Mesenchymal stem cell (in vitro differentiated cells and primary cell): Measurements from ENCODE around the gene CD83.

Experiments
- DNase-seq: peaks from one replicate; pipeline ENCODE4 v3.0.0-alpha.2; 2013
- H2AFZ ChIP-seq: one replicate; pipeline ENCODE4 v1.6.1; 2013; ENCODE audit warnings: low read depth, mild to moderate bottlenecking, control low read depth, inconsistent platforms, low read length, moderate library complexity
- H2AK5ac ChIP-seq: 2 replicates; pipeline ENCODE4 v1.6.1; 2013; ENCODE audit warnings: low read length, moderate library complexity, mild to moderate bottlenecking, inconsistent platforms; ENCODE audit not compliant: severe bottlenecking
- H2BK120ac ChIP-seq: one replicate; pipeline ENCODE4 v1.6.1; 2013; ENCODE audit warnings: low read depth, mild to moderate bottlenecking, inconsistent platforms, low read length, moderate library complexity
- H2BK12ac ChIP-seq, 2 experiments: one replicate each; pipeline ENCODE4 v1.6.1; 2013; ENCODE audit warnings: inconsistent platforms in 2 of 2, low read length in 2 of 2, mild to moderate bottlenecking in 2 of 2, moderate library complexity in 2 of 2, control low read depth in 1 of 2
- H2BK15ac ChIP-seq: one replicate; pipeline ENCODE4 v1.6.1; 2013; ENCODE audit warnings: mild to moderate bottlenecking, low read depth, inconsistent platforms; ENCODE audit not compliant: poor library complexity, severe bottlenecking
- H2BK5ac ChIP-seq: 2 replicates; pipeline ENCODE4 v1.6.1; 2013; ENCODE audit warnings: low read depth, mild to moderate bottlenecking, low read length, control low read depth, inconsistent platforms; ENCODE audit not compliant: poor library complexity, severe bottlenecking
- H3K14ac ChIP-seq, 2 experiments: one replicate each; pipeline ENCODE4 v1.6.1; 2013; ENCODE audit warnings: inconsistent platforms in 2 of 2, low read length in 2 of 2, control low read depth in 1 of 2, mild to moderate bottlenecking in 1 of 2, moderate library complexity in 1 of 2
- H3K18ac ChIP-seq, 2 experiments: one replicate each; pipeline ENCODE4 v1.6.1; 2013; ENCODE audit warnings: inconsistent platforms in 2 of 2, low read length in 2 of 2, control low read depth in 1 of 2, low read depth in 1 of 2, mild to moderate bottlenecking in 1 of 2
- H3K23ac ChIP-seq, 2 experiments: one replicate each; pipeline ENCODE4 v1.6.1; 2013; ENCODE audit warnings: inconsistent platforms in 2 of 2, low read length in 2 of 2, mild to moderate bottlenecking in 2 of 2, moderate library complexity in 2 of 2, control low read depth in 1 of 2
- H3K27ac ChIP-seq: 2 replicates; pipeline ENCODE4 v1.5.1; 2013; ENCODE audit warnings: mild to moderate bottlenecking, moderate library complexity, low read length, control low read depth, inconsistent platforms; ENCODE audit not compliant: poor library complexity, severe bottlenecking
- H3K27me3 ChIP-seq, 2 experiments: 2 replicates each; pipeline versions ENCODE4 v1.6.1 to v1.7.0; 2013; ENCODE audit warnings: low read length in 2 of 2, mild to moderate bottlenecking in 2 of 2, moderate library complexity in 2 of 2, control low read depth in 1 of 2, inconsistent platforms in 1 of 2; ENCODE audit not compliant: control insufficient read depth in 1 of 2, insufficient read depth in 1 of 2
- H3K36me3 ChIP-seq, 2 experiments: 2 replicates each; pipeline versions ENCODE4 v1.6.1 to v1.7.0; 2013; ENCODE audit warnings: low read length in 2 of 2, control low read depth in 1 of 2, inconsistent platforms in 1 of 2, low read depth in 1 of 2, mild to moderate bottlenecking in 1 of 2; ENCODE audit not compliant: insufficient read depth in 2 of 2, control insufficient read depth in 1 of 2
- H3K4ac ChIP-seq, 2 experiments: one replicate each; pipeline ENCODE4 v1.6.1; 2013; ENCODE audit warnings: inconsistent platforms in 2 of 2, low read length in 2 of 2, mild to moderate bottlenecking in 2 of 2, moderate library complexity in 2 of 2, control low read depth in 1 of 2, low read depth in 1 of 2
- H3K4me1 ChIP-seq: 2 replicates; pipeline ENCODE4 v1.6.1; 2013; ENCODE audit warnings: low read depth, low read length, control low read depth; ENCODE audit not compliant: control insufficient read depth, insufficient read depth
- H3K4me2 ChIP-seq: 2 replicates; pipeline ENCODE4 v1.6.1; 2013; ENCODE audit warnings: low read length, mild to moderate bottlenecking, inconsistent platforms; ENCODE audit not compliant: poor library complexity, severe bottlenecking
- H3K4me3 ChIP-seq, 2 experiments: 2 replicates each; pipeline versions ENCODE4 v1.5.1 to v1.7.0; 2013; ENCODE audit warnings: low read length in 2 of 2, mild to moderate bottlenecking in 2 of 2, control low read depth in 1 of 2, low read depth in 1 of 2; ENCODE audit not compliant: insufficient read depth in 1 of 2
- H3K79me1 ChIP-seq: replicated peaks from 2 replicates; pipeline ENCODE4 v1.6.1; 2013; ENCODE audit warnings: mild to moderate bottlenecking, control low read depth, low read length, inconsistent platforms; ENCODE audit not compliant: poor library complexity, severe bottlenecking
- H3K9ac ChIP-seq: 2 replicates; pipeline ENCODE4 v1.7.0; 2013; ENCODE audit warnings: mild to moderate bottlenecking, low read length, moderate library complexity
- H3K9me3 ChIP-seq: 2 replicates; pipeline ENCODE4 v1.7.0; 2013; ENCODE audit warnings: mild to moderate bottlenecking, low read length; ENCODE audit not compliant: control insufficient read depth
- H4K8ac ChIP-seq: one replicate; pipeline ENCODE4 v1.6.1; 2013; ENCODE audit warnings: inconsistent platforms, mild to moderate bottlenecking, low read length, moderate library complexity
- H4K91ac ChIP-seq: one replicate; pipeline ENCODE4 v1.6.1; 2013; ENCODE audit warnings: mild to moderate bottlenecking, low read length, inconsistent platforms
- WGBS: methylation state at CpG from one replicate; pipeline ENCODE4 v1.1.7; 2013; ENCODE audit warnings: mixed read lengths; 5-methylcytosine and 5-hydroxymethylcytosine counted together

The CD83 gene

DNA sequence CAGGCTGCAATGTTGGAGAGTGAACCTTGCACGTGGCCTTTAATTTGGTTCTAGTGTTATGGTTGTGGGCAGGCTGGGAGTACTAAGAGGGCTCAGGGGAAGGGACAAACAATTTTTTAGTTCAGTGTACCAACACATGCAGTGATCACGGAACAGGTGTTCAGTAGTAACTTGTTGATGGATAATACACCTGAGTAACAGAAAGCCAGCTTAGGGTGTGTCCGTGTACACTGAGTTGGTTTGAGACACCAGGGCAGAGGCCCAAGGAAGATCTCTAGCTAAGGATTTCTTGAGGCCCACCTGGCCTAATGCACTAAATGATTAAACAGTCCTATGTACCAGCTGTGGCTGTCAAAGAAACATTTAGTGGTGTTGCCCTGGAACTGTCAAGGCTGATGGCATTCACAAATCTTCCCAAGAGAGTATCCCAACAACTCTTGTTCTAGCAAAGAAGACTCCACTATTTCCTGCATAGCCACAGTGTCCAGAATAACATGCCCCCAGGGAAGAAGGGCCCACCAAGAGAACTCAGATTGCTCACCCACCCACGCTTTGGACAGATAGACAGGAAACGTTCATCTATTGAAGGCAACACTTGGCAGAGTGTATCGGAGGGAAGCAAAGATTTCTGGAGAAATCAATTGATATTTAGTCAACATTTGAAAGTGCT is 60.0 kb downstream of the CD83 start:
- no peak for DNase-seq
- H3K4ac ChIP-seq, result no peak overlapping the region
- no peak overlapping the region for H3K4me2 ChIP-seq

GRCh38 chr6:14178083-14178445 is 60.5 kb downstream of the CD83 start:
- H3K14ac ChIP-seq, result no peak overlapping the region
- H3K4me2 ChIP-seq, result no peak overlapping the region
- no peak for DNase-seq
- no peak overlapping the region for H4K8ac ChIP-seq
- no peak overlapping the region for H3K27ac ChIP-seq
- no peak overlapping the region for H3K4me3 ChIP-seq
- H3K9me3 ChIP-seq, result no peaks in the 10 kb centered on the region
- no peak overlapping the region for H2BK120ac ChIP-seq
- no peaks in the 10 kb centered on the region for H3K4me1 ChIP-seq
- peaks cover 25 to 42% of the 10 kb centered on the region in 2 experiments for H3K27me3 ChIP-seq
- H3K9ac ChIP-seq, result no peak overlapping the region
- H3K79me1 ChIP-seq, result no peaks in the 10 kb centered on the region
- no peak overlapping the region for H2AK5ac ChIP-seq
- no peak overlapping the region for H2BK15ac ChIP-seq
- H3K18ac ChIP-seq, result no peak overlapping the region
- H2BK5ac ChIP-seq, result no peak overlapping the region
- no peak overlapping the region for H2BK12ac ChIP-seq
- H3K23ac ChIP-seq, result no peak overlapping the region
- no peak overlapping the region for H2AFZ ChIP-seq
- H3K36me3 ChIP-seq, result no peaks in the 10 kb centered on the region
- no peak overlapping the region for H4K91ac ChIP-seq
- no peak overlapping the region for H3K4ac ChIP-seq
- WGBS, result 74% methylated on average over 5 of the region's 5 CpGs

More for the DNA sequence above, 60.0 kb downstream of the CD83 start:
- H3K79me1 ChIP-seq, result no peaks in the 10 kb centered on the region
- H3K9me3 ChIP-seq, result no peaks in the 10 kb centered on the region
- no peak overlapping the region for H3K18ac ChIP-seq
- H3K4me3 ChIP-seq, result no peak overlapping the region
- H2AFZ ChIP-seq, result no peak overlapping the region
- no peak overlapping the region for H2BK120ac ChIP-seq
- H3K27ac ChIP-seq, result no peak overlapping the region
- H3K4me1 ChIP-seq, result no peaks in the 10 kb centered on the region
- H4K91ac ChIP-seq, result no peak overlapping the region
- H2AK5ac ChIP-seq, result no peak overlapping the region
- H3K27me3 ChIP-seq, result peaks cover 25 to 42% of the 10 kb centered on the region in 2 experiments
- no peak overlapping the region for H3K9ac ChIP-seq
- H2BK12ac ChIP-seq, result no peak overlapping the region
- no peak overlapping the region for H3K23ac ChIP-seq
- H2BK5ac ChIP-seq, result no peak overlapping the region
- H3K14ac ChIP-seq, result no peak overlapping the region
- 91% methylated on average over 6 of the region's 6 CpGs for WGBS
- no peak overlapping the region for H2BK15ac ChIP-seq
- H4K8ac ChIP-seq, result no peak overlapping the region
- no peaks in the 10 kb centered on the region for H3K36me3 ChIP-seq

- no peak overlapping the region for H2BK15ac ChIP-seq
- peaks cover 3% of the 10 kb centered on the region for H3K9me3 ChIP-seq
- no peak overlapping the region for H2BK120ac ChIP-seq
- H3K4me3 ChIP-seq, result no peak overlapping the region
- no peak for DNase-seq
- WGBS, result 43% methylated on average over 1 of the region's 2 CpGs
- no peak overlapping the region for H3K27ac ChIP-seq
- no peaks in the 10 kb centered on the region for H3K79me1 ChIP-seq
- H3K18ac ChIP-seq, result no peak overlapping the region
- no peak overlapping the region for H3K23ac ChIP-seq
- no peak overlapping the region for H3K4me2 ChIP-seq
- H4K8ac ChIP-seq, result no peak overlapping the region
- no peak overlapping the region for H2BK5ac ChIP-seq
- peaks cover 30 to 37% of the 10 kb centered on the region in 2 experiments for H3K27me3 ChIP-seq
- no peak overlapping the region for H4K91ac ChIP-seq
- no peak overlapping the region for H2AFZ ChIP-seq
- no peak overlapping the region for H3K9ac ChIP-seq
- H2AK5ac ChIP-seq, result no peak overlapping the region
- H3K14ac ChIP-seq, result no peak overlapping the region
- no peaks in the 10 kb centered on the region for H3K36me3 ChIP-seq
- H2BK12ac ChIP-seq, result no peak overlapping the region
- H3K4me1 ChIP-seq, result no peaks in the 10 kb centered on the region
- no peak overlapping the region for H3K4ac ChIP-seq
Observed at GRCh38 chr6:14180609-14181008, 63.0 kb downstream of the CD83 start.

GRCh38 chr6:14182916-14183315 is 65.3 kb downstream of the CD83 start:
- Histone ChIP-seq H3K9ac (no peak overlapping the region), H3K4ac (no peak overlapping the region), H4K91ac (no peak overlapping the region), H2BK15ac (no peak overlapping the region), H2AK5ac (no peak overlapping the region), H3K36me3 (no peaks in the 10 kb centered on the region), H3K27ac (no peak overlapping the region), H3K4me2 (no peak overlapping the region), H3K18ac (no peak overlapping the region), H2BK120ac (no peak overlapping the region), H3K9me3 (peaks cover 4% of the 10 kb centered on the region), H3K4me3 (no peak overlapping the region), H3K4me1 (no peaks in the 10 kb centered on the region), H3K14ac (no peak overlapping the region), H4K8ac (no peak overlapping the region), H3K23ac (no peak overlapping the region), H2AFZ (no peak overlapping the region), H3K79me1 (no peaks in the 10 kb centered on the region), H2BK5ac (no peak overlapping the region), H3K27me3 (peaks cover 13 to 20% of the 10 kb centered on the region in 2 experiments), H2BK12ac (no peak overlapping the region)
- 67% methylated on average over 1 of the region's 1 CpG for WGBS
- DNase-seq, result no peak
